ENCODE data around the gene TBCD.

TBCD gene

DNA sequence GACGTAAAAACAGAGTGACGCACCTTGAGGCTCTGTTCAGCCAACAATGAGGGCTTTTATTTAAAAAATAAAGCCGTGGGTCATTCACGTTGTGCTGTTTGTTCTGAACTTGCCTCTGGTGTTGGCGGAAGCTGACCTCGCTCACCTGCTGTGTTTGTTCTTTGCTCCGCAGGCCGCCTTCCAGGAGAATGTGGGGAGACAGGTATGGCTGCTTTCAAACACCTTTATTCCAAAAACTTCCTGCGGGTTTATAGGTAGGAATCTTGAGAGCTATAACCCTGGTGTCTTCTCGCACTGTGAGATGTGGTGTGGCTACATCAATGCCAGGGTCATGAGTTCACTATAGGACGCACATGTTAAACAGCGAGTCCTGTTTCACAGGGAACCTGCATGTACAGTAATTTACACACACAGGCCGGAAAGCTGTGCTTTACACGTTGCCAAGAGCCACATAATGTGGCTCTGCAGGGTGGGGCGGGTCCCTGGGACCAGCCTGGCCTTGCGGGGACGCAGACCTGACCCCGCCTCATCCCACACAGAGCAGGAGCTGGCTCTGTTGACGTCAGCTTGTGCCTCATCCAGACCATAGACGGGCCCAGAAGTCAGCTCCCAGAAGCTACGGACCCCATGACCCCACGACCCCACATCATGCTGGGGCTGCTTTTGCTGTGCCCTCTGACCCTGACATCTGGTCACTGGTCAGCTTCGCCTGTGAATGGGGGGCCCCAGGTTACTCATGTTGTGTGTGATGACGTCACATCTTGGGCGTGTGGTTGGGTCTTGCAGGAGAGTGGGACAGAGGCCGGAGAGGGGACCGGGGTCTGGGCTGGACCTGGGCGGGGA is 137.9 kb downstream of the TBCD start:
- FAIRE-seq = no peak

DNA sequence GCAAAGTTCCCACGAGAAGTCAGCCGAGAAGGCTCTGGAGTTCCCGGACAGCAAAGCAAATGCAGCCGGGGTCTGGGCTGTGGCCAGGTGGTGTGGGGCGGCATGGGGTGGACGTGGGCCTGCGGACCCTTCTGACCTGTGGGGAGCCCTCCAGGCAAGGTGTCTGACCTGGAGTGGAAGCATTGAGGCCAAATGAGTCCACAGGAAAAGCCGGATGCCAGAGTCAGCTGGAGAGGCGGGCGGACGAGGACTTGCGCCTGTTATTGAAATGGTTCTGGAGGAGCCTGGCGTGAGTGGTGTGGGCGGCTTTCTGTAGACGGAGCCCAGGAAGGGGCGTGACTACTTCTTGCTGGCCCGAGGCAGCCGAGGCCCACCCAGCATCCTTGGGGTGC is 138.5 kb downstream of the TBCD start:
- FAIRE-seq = no peak

DNA sequence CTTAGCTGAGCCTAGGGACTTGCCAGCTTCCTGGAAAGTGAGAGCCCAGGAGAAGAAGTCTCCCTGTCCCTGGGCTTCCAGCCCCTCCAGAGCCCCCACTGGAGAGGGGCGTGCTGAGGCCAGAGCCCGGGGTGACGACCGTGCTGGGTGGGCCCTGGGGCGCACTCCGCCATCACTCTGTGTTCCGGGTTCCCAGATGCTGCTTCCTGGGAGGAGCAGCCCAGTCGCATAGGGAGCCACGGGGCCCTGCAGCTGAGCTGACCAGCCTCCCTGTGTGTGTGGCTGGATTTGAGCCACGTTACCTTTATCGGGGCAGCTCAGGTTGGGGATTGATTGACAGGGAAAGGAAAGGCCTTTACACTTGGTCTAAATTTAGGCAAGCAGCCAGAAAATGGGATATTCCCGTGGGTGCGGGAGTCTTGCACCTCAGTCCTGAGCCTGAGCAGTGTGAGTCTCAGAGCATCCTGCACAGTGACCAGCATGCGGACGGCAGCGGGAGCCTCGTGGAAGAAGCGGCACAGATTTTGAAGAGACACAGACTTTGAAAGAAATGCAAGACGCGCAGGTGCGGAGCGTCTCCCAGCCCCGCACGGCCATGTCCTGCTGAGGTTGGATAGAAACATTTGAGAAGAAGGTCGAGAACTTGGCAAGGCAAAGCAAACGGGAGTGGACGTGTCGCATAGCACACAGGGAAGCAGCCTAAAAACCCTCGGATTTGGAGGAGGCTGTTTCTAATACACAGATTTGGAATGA is 139.2 kb downstream of the TBCD start:
- no peak for FAIRE-seq

DNA sequence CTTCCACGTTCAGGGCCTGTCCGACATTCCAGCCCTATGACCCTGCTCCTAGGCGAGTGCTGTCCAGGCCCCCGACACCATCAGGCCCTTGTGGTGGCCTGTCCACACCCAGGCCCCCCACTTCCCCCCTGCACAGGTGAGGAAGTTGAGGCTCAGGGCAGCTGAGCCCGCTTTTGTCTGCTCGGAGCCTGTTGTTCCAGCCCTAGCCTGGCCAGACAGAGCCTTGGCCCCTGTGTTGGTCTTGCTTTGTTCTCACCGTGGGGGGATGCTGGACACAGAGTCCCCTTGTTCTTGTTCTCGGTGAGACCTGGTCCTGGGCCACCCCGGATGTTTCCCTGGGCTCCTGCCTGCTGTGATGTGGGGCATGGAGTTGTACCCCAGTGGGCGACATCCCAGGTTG is 140.0 kb downstream of the TBCD start:
- no peak for FAIRE-seq

DNA sequence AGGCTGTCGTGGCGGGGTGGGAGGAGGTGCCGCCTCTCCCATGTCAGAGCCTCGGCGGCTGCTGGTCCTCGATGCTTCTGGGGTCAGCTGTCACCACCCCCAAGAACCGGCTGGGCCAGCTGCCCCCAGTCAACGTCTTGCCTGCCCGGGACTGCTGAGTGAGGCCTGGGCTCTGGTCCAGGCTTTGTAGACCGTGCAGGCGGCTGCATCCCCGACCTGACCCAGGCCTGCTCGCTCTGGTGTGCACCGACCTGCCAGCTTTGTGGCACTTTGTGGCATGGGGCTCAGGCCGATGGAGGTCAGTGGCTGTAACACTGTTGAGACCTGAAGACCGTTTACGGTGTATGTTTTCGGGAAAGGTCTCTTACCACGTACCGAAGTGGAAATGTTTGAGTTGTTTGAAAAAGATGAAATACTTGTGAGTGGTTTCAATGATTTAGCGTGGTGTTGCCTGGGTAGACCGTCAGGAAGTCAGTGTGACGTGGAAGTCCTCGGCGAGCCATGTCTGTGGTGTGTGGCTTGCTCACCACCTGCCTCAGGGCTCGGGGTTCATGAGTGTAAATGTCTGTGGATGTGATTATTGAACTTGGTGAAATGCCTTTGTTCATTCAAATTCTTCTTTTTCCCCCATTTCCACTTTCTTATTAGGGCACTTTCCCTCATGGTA is 141.2 kb downstream of the TBCD start:
- no peak for FAIRE-seq

DNA sequence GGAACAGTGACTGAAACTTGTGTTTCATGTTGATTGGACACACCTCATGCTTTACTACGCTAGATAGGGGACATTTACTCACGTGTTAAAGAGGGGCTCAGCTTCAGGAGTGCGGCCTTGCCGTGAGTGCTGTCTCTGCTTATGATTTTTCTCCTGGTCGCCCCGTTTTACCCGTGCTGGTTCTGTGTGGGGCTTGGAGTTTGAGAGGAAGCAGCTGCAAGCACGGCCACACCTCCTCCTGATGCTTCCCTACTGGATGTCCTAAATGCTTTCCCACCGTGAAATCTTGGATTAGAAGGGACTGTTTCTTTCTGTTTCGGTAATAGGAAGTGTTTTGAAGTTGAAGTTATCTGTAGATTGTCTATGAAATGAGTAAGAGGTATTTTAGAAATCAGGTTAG is 141.9 kb downstream of the TBCD start:
- FAIRE-seq = no peak

DNA sequence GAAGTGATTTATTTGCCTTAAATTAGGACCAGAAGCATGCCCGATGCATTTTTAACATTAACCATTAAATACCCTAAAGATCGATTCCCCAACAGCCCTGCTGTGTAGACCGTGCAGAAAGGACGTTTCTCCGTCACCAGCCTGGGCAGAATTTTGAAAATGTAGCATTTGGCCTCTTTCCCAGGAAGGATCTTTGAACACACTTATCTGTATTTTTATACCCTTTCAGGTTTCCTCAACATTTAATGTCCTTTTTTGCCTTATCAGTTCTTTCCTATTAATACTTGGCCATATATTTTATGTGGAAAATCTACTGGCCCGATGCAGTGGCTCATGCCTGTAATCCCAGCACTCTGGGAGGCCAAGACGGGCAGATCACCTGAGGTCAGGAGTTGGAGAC is 142.5 kb downstream of the TBCD start:
- no peak for FAIRE-seq

DNA sequence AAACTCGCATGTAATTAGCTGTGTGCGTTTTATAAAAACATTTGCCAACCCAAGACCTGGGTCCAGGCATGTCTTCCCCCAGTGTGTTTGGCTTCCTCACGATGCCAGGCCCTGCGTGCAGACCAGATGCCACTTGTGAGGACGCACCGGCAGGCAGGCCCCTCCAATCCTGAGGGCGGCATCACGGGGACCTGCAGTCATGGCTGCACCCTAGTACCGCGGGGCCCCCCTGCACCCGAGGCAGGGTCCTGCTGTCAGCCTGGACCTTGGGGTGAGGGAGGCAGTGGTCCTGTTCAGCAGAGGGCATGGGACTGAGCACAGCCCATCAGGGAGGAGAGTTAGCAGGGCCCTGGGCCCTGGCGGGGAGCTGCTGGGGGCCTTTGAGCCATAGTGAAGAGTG is 143.2 kb downstream of the TBCD start:
- no peak for FAIRE-seq

DNA sequence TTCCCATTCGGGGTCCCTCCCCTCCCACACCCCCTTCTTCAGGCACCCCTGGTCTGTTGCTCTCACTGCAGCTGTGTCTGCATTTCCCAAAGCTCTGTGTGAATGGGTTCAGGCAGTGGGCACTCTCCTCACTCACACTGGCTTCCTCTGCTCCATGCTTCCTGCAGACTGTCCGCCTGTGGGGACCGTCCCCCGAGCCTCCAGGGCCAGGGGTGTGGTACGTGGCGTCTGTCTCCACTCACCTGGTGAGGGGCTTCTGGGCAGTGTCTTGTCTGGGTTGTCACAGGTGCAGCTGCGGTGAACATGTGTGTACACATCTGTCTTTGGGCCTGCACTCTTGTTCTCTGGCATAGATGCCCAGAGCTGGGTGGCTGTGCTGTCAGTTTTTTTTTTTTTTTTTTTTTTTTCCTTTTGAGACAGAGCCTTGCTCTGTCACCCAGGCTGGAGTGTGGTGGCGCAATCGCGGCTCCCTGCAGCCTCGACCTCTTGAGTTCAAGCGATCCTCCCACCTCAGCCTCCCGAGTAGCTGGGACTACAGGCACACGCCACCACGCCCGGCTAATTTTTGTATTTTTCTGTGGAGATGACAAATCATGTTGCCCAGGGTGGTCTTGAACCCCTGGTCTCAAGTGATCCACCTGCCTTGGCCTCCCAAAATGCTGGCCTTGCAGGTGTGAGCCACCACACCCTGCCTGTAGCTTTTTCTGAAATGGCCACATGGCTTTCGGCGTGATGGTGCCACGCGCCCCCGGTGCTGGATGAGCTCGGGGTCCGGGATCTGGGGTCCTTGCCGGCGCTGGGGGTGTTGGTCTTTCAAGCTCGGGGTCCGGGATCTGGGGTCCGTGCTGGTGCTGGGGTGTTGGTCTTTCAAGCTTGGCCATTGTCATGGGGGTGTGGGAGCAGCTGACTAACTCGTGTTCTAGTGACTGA is 144.5 kb downstream of the TBCD start:
- no peak for FAIRE-seq

DNA sequence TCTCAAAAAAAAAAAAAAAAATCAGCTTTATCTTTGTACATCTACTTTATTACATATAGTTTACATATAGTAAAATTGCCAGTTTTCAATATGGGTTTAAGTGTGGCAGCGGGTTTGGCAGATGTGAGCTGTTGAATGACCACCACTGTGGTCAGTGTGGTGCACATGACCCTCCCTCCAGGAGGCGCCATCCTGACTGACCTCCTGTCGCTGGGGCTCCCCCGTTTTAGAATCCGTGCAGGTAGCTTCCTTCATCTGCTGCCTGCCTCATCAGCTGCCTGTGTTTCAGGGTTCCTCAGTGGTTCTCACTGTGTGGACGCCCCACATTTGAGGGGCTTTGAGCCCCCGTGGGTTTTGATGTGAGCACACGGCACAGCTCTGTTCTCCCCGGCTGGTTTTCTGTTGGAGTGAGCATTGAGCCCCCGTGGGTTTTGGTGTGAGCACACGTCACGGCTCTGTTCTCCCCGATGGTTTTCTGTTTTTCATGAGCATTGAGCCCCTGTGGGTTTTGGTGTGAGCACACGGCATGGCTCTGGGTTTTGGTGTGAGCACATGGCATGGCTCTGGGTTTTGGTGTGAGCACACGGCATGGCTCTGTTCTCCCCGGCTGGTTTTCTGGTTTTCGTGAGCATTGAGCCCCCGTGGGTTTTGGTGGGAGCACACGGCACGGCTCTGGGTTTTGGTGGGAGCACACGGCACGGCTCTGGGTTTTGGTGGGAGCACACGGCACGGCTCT is 145.8 kb downstream of the TBCD start:
- FAIRE-seq = no peak

DNA sequence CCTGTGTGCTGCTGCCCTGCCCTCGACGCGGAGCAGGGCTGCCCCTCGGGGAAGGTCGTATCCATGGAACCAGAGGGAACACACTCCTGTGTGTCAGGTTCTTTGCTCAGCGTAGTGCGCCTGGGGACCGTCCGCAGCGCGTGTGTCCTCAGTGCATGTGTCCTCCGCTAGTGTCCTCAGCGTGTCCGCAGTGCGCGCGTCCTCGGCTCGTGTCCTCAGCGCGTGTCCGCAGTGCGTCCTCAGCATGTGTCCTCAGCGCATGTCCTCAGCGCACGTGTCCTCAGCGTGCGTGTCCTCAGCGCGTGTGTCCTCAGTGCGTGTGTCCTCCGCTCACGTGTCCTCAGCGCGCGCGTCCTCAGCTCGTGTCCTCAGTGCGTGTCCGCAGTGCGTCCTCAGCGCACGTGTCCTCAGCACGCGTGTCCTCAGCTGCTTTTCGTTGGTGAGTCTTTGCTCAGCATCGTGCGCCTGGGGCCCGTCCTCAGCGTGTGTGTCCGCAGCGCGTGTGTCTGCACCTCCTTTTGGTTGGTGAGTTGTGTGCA is 147.2 kb downstream of the TBCD start:
- no peak for FAIRE-seq

DNA sequence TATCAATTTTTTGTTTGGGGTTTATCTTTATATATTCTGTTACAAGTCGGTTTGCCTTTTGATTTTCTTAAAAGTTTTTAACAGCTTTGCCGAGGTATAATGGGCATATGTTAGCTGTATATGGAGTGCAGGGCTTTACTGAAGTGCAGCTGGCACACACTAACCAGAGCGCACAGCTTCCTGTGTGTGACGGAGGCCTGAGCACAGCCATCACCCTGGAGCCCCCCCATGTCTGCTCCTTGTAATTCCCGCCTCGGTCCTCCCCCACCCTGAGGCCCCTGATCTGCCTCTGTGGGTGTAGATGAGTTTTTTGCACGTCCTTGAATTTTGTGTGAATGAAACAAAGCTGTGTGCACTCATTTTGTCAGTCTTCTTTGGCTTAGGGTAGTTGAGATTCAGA is 148.1 kb downstream of the TBCD start:
- no peak for FAIRE-seq

DNA sequence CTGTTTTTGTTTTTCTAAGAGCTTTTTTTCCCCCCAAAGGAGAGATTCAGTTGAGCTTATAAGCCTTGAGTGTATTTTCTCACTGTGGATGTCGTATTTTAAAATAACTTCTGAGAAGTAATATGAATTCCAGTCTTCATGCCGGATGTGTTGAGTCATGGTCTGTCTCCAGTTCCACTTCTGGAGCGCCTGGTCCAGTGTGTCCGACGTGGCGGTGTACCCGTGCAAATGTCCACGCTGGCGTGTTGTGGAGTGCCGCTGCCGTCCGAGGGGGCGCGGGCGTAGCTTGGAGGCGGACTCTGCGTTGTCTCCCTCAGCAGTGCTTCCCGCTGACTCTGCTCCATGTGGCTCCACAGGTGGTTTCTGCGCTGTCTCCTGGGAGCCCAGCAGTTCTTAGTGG is 148.9 kb downstream of the TBCD start:
- FAIRE-seq = no peak

DNA sequence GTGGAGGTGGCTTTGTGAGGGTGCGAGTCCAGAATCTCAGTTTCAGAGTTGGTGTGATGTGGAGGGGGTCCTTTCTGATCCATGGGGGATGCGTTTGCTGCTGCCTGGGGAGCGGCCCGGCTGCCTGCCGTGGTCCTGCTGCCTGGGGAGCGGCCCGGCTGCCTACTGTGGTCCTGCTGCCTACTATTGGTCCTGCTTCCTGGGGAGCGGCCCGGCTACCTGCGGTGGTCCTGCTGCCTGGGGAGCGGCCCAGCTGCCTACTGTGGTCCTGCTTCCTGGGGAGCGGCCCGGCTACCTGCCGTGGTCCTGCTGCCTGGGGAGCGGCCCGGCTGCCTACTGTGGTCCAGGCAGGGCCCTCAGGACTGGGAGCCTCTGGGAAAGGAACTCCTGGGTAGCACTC is 149.5 kb downstream of the TBCD start:
- FAIRE-seq = no peak

DNA sequence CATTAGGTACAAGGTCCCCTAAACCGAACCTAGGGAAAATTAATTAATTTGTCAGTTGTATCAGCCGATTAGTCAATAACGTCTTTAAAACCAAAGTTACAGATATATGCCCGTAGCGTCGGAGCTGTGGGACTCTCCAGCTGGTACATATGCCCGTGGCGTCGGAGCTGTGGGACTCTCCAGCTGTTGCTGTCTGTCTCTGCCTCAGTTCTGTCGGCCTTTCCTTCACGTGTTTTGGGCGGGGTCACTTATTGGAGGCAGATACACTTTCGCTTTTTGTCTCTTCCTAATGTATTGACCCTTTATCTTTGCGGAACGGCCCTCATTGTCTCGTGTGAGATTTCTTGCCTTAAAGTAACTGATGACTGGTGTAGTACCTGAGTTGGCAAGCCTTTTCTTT is 150.0 kb downstream of the TBCD start:
- FAIRE-seq = no peak

DNA sequence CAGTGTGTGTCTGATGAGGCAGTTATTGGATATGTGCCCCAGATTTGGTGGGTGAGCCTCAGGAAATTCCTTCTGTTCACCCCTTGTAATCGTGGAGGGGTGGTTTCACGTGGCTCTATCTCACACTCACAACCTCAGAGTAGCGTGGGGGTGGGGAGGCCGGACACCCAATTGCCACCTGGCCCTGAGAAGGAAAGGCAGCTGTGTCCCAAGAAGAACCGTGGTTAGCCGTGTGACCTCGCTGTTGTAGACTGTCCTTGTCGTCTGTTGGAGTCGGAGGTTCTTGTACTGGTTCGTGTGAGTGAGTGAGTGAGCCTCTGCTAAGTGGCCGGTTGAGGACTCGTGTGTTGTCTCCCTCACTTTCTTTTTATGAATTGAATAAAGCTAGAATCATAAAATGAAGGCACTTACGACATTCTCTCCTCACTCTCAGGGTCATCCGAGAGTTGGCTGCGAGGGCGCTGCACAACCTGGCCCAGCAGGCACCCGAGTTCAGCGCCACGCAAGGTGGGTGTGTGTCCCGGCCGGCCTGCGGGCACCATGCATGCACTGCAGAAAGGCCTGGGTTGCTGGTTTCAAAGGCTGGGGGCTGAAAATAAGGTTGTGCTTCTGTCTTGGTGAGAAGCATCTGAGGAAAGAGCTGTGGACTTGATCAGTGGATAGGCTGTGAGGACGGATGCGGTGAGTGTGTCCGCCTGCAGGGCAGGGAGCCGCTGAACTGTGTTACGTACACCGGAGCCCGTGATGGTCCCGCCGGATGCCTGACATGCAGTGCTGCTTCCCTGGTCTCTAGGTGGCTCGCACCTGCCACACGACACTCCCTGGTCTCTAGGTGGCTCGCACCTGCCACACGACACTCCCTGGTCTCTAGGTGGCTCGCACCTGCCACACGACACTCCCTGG is 151.4 kb downstream of the TBCD start:
- FAIRE-seq = no peak

DNA sequence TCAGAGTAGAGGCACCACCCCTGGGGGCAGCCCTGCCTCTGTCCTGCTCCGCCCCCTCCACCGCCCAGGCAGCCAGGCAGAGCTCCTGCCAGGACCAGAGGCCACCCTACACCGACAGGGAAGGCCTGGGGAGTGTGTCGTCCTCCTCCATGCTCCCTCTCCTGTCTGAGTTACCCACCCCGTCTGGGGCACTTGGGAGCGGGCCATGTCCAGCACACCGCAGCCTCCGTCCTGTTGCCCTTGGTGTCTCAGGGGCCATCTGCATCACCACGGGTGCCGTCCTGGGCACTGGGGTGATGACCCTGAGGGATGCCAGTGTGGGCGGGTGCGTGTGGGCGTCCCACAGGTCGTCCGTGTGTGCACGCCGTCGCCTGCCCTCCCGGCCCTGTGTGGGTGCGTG is 153.3 kb downstream of the TBCD start:
- FAIRE-seq = no peak

DNA sequence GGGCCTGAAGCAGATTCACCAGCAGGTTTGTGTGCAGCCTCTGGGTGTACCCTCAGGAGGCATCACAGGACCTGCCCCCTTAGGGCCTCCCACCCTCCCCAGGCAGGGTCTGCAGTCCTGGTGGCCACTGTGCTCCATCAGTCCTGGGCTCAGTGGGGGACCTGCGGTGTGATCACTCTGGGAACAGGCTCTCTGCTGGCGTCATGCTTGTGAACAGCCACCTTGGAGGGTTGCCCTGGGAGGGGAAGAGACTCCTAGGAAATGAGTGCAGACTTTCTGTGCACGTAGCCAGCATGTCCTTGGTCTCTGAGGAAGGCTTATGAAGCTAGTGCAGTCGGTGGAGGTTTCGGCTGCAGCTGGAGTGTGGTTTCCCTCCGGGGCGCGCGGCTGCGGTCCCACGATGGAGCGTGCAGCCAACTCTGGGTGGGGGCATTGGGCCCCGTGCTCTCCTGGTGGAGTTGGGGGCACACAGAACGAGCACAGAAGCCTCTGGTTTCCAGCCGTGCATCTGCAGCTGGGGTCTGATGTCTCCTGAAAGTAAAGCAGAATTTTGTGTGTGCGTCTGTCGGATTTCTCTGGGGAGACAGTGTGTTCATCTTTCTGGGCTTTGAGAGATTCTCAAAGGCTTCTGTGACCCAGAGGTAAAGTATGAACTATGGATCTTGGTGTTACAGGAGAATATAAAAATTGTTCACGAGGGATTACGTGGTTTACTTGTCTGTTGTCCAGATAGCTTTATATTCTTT is 156.1 kb downstream of the TBCD start:
- FAIRE-seq = no peak

DNA sequence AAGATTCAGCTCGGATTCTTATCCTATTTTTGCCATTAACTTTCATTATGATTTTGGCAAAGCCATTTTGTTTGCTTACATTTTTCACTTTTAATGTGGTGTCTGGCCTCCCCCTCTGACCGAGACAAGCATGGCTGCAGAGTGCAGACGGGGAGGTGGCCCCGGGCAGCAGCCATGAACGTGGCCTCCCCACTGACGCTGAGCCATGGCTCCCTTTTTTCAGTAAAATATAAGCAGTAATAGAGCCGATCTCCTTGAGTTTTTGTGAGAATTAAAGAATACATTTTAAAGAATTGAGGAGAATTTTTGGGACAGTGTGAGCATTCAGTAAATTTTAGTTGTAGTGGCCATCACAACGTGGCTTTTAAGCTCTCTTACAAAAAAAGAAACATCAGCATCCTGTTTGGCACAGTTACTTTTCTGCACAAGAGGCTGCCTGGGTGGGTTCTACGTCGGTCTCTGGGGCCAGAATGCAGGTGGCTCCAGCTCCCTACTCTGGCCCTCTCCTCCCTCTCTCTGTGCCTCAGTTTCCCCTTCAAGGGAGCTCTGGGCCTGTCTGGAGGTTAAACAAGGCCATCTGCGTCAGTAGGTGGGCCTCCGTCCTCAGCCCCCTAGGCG is 156.8 kb downstream of the TBCD start:
- no peak for FAIRE-seq

All from islet of Langerhans (tissue), 1 donor.